22Rv1 (cell line): ENCODE measurements around the gene ABCA7.

Experiments
- ZFX ChIP-seq: fragments of 450-650 bp; IDR thresholded peaks from 2 replicates; pipeline ENCODE4 v1.6.1; 2017; ENCODE audit warnings: antibody characterized with exemption, borderline replicate concordance
- TF ChIP-seq, protein P1 (sequence below): fragments of 450-650 bp; IDR thresholded peaks from 2 replicates; pipeline ENCODE4 v1.5.1; 2017; ENCODE audit warnings: mild to moderate bottlenecking

DNA sequence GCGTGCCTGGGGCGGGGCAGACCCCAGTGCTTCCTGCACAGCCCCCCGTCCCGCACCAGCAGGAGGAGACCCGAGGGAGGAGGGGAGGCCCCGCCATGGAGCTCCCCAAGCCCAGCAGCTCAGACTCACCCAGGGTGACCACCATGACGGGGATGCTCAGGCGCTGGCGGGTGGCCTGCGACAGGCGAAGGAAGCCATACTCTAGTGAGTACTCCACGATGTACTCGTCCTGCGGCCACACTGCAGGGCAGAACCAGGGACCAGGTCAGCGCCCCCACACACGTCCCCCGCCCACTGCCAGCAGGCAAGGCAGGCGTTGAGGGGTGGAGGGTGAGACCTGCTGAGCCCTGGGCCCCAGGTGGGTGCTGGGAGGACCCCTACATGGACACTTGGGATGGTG lies 27.6 kb upstream of the ABCA7 start:
- TF ChIP-seq, protein P1, sequence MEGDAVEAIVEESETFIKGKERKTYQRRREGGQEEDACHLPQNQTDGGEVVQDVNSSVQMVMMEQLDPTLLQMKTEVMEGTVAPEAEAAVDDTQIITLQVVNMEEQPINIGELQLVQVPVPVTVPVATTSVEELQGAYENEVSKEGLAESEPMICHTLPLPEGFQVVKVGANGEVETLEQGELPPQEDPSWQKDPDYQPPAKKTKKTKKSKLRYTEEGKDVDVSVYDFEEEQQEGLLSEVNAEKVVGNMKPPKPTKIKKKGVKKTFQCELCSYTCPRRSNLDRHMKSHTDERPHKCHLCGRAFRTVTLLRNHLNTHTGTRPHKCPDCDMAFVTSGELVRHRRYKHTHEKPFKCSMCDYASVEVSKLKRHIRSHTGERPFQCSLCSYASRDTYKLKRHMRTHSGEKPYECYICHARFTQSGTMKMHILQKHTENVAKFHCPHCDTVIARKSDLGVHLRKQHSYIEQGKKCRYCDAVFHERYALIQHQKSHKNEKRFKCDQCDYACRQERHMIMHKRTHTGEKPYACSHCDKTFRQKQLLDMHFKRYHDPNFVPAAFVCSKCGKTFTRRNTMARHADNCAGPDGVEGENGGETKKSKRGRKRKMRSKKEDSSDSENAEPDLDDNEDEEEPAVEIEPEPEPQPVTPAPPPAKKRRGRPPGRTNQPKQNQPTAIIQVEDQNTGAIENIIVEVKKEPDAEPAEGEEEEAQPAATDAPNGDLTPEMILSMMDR: no peak
- no peak for TF ChIP-seq ZFX
